Measurements from ENCODE around the gene AFG3L2.

The AFG3L2 gene

DNA sequence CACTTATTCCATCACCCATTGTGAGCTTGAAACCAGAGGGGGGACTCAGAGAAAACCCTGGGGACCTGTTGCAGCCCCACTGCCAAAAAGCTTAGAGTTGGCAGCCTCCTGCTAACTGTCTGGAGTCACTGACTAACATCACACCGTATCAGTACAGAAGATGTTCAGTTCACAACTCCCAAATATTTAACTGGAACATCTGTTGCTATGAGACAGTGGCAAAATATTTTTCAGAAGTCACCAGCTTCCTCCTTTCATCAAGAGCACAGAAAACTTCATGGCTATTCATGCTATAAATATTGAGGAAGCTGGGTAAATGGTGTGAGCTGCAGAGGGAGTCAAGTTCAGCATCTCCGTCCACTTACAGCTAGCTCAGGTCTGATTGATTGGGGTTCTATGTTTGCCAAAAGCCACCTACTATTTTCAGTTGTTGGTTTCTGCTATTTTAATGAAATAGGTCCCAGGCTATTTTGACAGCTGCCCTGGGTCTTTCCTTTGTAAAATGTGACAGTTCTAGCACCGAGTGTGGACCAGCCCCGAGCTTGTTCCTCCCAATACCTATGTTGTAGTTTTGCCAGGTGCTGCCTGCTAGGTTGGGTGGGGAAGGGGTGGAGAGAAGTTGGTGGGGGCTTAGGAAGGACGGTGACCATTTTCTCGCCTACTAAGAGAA lies 59.2 kb downstream of the AFG3L2 start:
- Histone ChIP-seq H2AFZ (ENCODE audit: low read depth, low read length) (0 out of 2 replicates have a peak overlapping the region, but pooled peaks have one; percentile 38), H3K4me3 (ENCODE audit: low read length) (peak overlapping the region; percentile 5; the same call in 1 of the 2 replicates), H3K27me3 (ENCODE audit: low read depth, low read length) (no peaks in the 10 kb centered on the region), H3K4me2 (ENCODE audit: low read length) (peak overlapping the region; percentile 44), H4K20me1 (ENCODE audit: insufficient read depth, low read length) (no peaks in the 10 kb centered on the region), H3K9ac (ENCODE audit: low read length) (peak overlapping the region; percentile 18; the same call in 1 of the 2 replicates), H3K79me2 (ENCODE audit: low read length) (no peaks in the 10 kb centered on the region), H3K4me1 (ENCODE audit: low read length) (peaks cover 54% of the 10 kb centered on the region), H3K27ac (ENCODE audit: low read length) (peak overlapping the region; percentile 40), H3K36me3 (replicated peaks; ENCODE audit: low read depth, low read length) (peaks cover 5% of the 10 kb centered on the region), H3K9me3 (ENCODE audit: insufficient read depth, low read length) (no peaks in the 10 kb centered on the region)
- TF ChIP-seq CTCF (IDR thresholded peaks at IDR 0.05; ENCODE audit: low read depth, low read length) (no peak), EZH2phosphoT487 (IDR thresholded peaks at IDR 0.05; ENCODE audit: low read depth) (no peak)

DNA sequence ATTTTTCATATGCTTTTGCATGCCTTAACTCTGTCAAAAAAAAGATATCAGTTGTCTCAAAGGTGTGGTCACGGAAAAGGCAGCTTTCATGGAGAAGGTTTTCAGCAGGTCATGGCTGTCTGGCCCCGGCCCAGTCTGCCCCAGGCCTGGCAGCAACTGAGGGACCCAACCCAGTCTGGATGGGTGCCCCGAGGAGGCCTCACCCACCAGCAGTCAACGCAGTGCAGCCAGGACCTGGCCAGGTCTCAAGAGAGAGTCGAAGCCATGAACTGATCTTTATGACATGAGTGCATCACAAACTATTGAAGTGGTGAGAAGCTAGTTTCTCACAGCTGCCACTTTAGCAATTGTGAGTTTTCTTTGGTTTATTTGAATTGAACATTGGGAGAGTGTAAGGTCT lies 61.1 kb downstream of the AFG3L2 start:
- peak overlapping the region; percentile 79 for H3K4me2 ChIP-seq (ENCODE audit: low read length)
- TF ChIP-seq CTCF (IDR thresholded peaks at IDR 0.05; ENCODE audit: low read depth, low read length) (no peak), EZH2phosphoT487 (IDR thresholded peaks at IDR 0.05; ENCODE audit: low read depth) (no peak)
- peak overlapping the region; percentile 57 for H3K9ac ChIP-seq (ENCODE audit: low read length)
- peaks cover 12% of the 10 kb centered on the region for H3K36me3 ChIP-seq (replicated peaks; ENCODE audit: low read depth, low read length)
- no peaks in the 10 kb centered on the region for H3K79me2 ChIP-seq (ENCODE audit: low read length)
- peak overlapping the region; percentile 60 for H2AFZ ChIP-seq (ENCODE audit: low read depth, low read length)
- peak overlapping the region; percentile 52 for H3K4me3 ChIP-seq (ENCODE audit: low read length)
- peak overlapping the region; percentile 87 for H3K27ac ChIP-seq (ENCODE audit: low read length)
- no peaks in the 10 kb centered on the region for H4K20me1 ChIP-seq (ENCODE audit: insufficient read depth, low read length)
- H3K9me3 ChIP-seq (ENCODE audit: insufficient read depth, low read length) = peaks cover 3% of the 10 kb centered on the region; the same call in 1 of the 2 replicates
- peaks cover 50% of the 10 kb centered on the region for H3K4me1 ChIP-seq (ENCODE audit: low read length)
- no peaks in the 10 kb centered on the region for H3K27me3 ChIP-seq (ENCODE audit: low read depth, low read length)

DNA sequence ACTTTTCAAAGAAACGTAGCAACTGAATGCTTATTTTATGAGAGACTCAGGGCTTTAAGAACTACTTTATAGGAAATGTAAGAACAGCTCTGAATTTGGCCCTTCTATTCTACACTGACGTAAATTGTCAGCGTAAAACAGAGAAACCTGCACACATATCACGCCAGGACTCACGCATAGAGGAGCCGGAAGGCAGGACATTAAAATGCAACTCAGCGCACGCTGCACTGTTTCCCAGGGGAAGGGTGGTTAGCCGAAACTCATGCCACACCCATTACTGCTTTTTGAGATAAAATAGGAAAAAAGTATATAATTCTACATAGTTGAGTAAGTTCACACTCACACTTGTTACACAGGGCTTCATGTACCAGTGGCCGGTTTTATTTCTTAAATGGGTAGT lies 61.5 kb downstream of the AFG3L2 start:
- H3K4me1 ChIP-seq (ENCODE audit: low read length) = peaks cover 50% of the 10 kb centered on the region

More for the DNA sequence above, 61.5 kb downstream of the AFG3L2 start:
- H4K20me1 ChIP-seq (ENCODE audit: insufficient read depth, low read length) = no peaks in the 10 kb centered on the region
- H3K9me3 ChIP-seq (ENCODE audit: insufficient read depth, low read length) = peaks cover 3% of the 10 kb centered on the region; the same call in 1 of the 2 replicates
- peak overlapping the region; percentile 60 for H2AFZ ChIP-seq (ENCODE audit: low read depth, low read length)
- peak overlapping the region; percentile 52 for H3K4me3 ChIP-seq (ENCODE audit: low read length)
- H3K36me3 ChIP-seq (replicated peaks; ENCODE audit: low read depth, low read length) = peaks cover 12% of the 10 kb centered on the region
- H3K4me2 ChIP-seq (ENCODE audit: low read length) = peak overlapping the region; percentile 79
- peak overlapping the region; percentile 87 for H3K27ac ChIP-seq (ENCODE audit: low read length)
- no peaks in the 10 kb centered on the region for H3K79me2 ChIP-seq (ENCODE audit: low read length)
- H3K27me3 ChIP-seq (ENCODE audit: low read depth, low read length) = no peaks in the 10 kb centered on the region
- TF ChIP-seq CTCF (IDR thresholded peaks at IDR 0.05; ENCODE audit: low read depth, low read length) (no peak), EZH2phosphoT487 (IDR thresholded peaks at IDR 0.05; ENCODE audit: low read depth) (no peak)
- peak overlapping the region; percentile 57 for H3K9ac ChIP-seq (ENCODE audit: low read length)
